Panc1 (cell line): ENCODE measurements around the gene GPC6. TPM values are rescaled to one million over a fixed set of nuclear protein-coding genes. Genes with fewer than 3 reads are reported as not detected.

Experiments used
- ATAC-seq: fragments of 200-7000 bp; cut with Tn5 transposase; 2 replicates; pipeline ENCODE4 v1.9.1; 2020; ENCODE audit warnings: mild to moderate bottlenecking, moderate library complexity
- BruUV-seq: library from RNA; stranded (reverse); fragments of 400-500 nt; replicated peaks from 2 replicates; lab custom pipeline; 2021; lab: Mats Ljungman, UMichigan
- CTCF ChIA-PET: fragments of 300-600 bp; sonication (Branson Sonifier 250); formaldehyde crosslinking; loops from one replicate; lab custom pipeline; 2022; ENCODE audit warnings: antibody characterized with exemption; lab: Charles Lee
- POLR2A ChIA-PET: fragments of 300-600 bp; sonication (Branson Sonifier 250); formaldehyde crosslinking; loops from one replicate; lab custom pipeline; 2022; ENCODE audit warnings: antibody characterized with exemption; lab: Charles Lee
- DNase-seq: peaks from one replicate; pipeline ENCODE4 v3.0.0-alpha.2; 2010; ENCODE audit warnings: low read depth, low spot score
- H3K27ac ChIP-seq: 2 replicates; pipeline ENCODE4 v1.5.1; 2011; ENCODE audit warnings: mild to moderate bottlenecking, low read length, inconsistent platforms
- H3K27me3 ChIP-seq: fragments of 200-500 bp; sonication (Bioruptor generic); 2 replicates; pipeline ENCODE4 v1.6.0; 2014; ENCODE audit warnings: low read length, inconsistent platforms; ENCODE audit not compliant: control insufficient read depth, insufficient read depth
- H3K36me3 ChIP-seq: fragments of 200-500 bp; sonication (Bioruptor generic); 2 replicates; pipeline ENCODE4 v1.5.1; 2014; ENCODE audit warnings: inconsistent platforms, mild to moderate bottlenecking, low read length, moderate library complexity; ENCODE audit not compliant: control insufficient read depth, insufficient read depth
- H3K4me1 ChIP-seq: 2 replicates; pipeline ENCODE4 v1.5.1; 2011; ENCODE audit warnings: inconsistent platforms, mild to moderate bottlenecking, low read length, moderate library complexity; ENCODE audit not compliant: control insufficient read depth, insufficient read depth
- H3K4me3 ChIP-seq, 2 experiments: 2 replicates each; pipeline ENCODE4 v1.5.1; 2011 to 2012; ENCODE audit warnings: low read depth in 2 of 2, low read length in 2 of 2, mild to moderate bottlenecking in 2 of 2, inconsistent platforms in 1 of 2, moderate library complexity in 1 of 2
- H3K9me3 ChIP-seq: fragments of 200-500 bp; sonication (Bioruptor generic); 2 replicates; pipeline ENCODE4 v1.5.1; 2014; ENCODE audit warnings: low read depth, mild to moderate bottlenecking, inconsistent platforms, low read length, moderate library complexity; ENCODE audit not compliant: control insufficient read depth, insufficient read depth
- POLR2AphosphoS5 ChIP-seq: IDR thresholded peaks from 2 replicates; pipeline ENCODE4 v1.6.1; 2012; ENCODE audit warnings: mild to moderate bottlenecking, low read depth, low read length, moderate library complexity
- SIN3A ChIP-seq: IDR thresholded peaks from 2 replicates; pipeline ENCODE4 v1.6.1; 2012; ENCODE audit warnings: low read depth, mild to moderate bottlenecking, low read length, moderate library complexity, borderline replicate concordance; ENCODE audit not compliant: insufficient read depth
- TCF7L2 ChIP-seq: IDR thresholded peaks from 2 replicates; pipeline ENCODE4 v1.6.1; 2011; ENCODE audit warnings: mild to moderate bottlenecking, low read depth, low read length, inconsistent platforms
- in situ Hi-C: cut with HindIII; loops from 2 replicates; pipeline ENCODE4 v1.10.0; 2016; ENCODE audit warnings: low sequenced_read_pairs, low pct_unique_long_range_greater_than_20kb
- intact Hi-C: fragments of 100-400 bp; cut with micrococcal nuclease; formaldehyde crosslinking; loops from one replicate; pipeline ENCODE4 v1.10.0; 2022; ENCODE audit not compliant: unreplicated experiment
- total RNA-seq: library from RNA; stranded (reverse); gene quantifications from one replicate; pipeline ENCODE4 v1.2.1, GENCODE V29; 2021; ENCODE audit not compliant: unreplicated experiment
- TF ChIP-seq, protein P1 (sequence below): fragments of 450-650 bp; IDR thresholded peaks from 2 replicates; pipeline ENCODE4 v1.5.1; 2017; ENCODE audit warnings: mild to moderate bottlenecking
- TF ChIP-seq, protein P2 (sequence below), 2 experiments: IDR thresholded peaks; 2 replicates each; pipeline ENCODE4 v1.6.1; 2011 to 2012; ENCODE audit warnings: low read depth in 2 of 2, control low read depth in 1 of 2, low read length in 1 of 2, mild to moderate bottlenecking in 1 of 2, moderate library complexity in 1 of 2; ENCODE audit not compliant: insufficient read depth in 1 of 2

GPC6 gene
- total RNA-seq, 1 experiment from 2014 or later = 4.8 TPM

DNA sequence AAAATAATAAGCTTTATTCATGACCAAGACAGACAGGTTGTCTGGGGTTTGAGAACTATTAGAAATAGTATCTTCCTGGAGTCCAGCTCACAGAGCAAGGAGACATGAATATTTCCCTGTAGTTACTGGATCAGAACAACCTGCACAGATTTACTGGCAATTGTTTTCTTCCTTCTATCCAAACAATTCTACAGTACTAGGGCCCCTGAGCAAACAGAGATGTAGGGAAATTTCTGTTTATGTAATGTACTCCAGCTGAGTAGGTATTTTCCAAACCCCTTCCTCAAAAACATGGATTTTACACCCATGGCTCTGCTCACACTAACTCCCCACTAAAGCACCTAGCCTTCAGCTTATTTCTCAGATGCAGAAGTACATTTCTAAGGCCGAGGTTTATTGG, 557.6 kb downstream of the GPC6 start:
- no peak for ATAC-seq
- no peaks in the 10 kb centered on the region for H3K36me3 ChIP-seq
- intact Hi-C loops = no loop called here
- H3K27me3 ChIP-seq = no peaks in the 10 kb centered on the region
- H3K9me3 ChIP-seq = no peaks in the 10 kb centered on the region
- no peak for TF ChIP-seq SIN3A
- TF ChIP-seq, protein P1, sequence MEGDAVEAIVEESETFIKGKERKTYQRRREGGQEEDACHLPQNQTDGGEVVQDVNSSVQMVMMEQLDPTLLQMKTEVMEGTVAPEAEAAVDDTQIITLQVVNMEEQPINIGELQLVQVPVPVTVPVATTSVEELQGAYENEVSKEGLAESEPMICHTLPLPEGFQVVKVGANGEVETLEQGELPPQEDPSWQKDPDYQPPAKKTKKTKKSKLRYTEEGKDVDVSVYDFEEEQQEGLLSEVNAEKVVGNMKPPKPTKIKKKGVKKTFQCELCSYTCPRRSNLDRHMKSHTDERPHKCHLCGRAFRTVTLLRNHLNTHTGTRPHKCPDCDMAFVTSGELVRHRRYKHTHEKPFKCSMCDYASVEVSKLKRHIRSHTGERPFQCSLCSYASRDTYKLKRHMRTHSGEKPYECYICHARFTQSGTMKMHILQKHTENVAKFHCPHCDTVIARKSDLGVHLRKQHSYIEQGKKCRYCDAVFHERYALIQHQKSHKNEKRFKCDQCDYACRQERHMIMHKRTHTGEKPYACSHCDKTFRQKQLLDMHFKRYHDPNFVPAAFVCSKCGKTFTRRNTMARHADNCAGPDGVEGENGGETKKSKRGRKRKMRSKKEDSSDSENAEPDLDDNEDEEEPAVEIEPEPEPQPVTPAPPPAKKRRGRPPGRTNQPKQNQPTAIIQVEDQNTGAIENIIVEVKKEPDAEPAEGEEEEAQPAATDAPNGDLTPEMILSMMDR = no peak
- TF ChIP-seq, protein P2, sequence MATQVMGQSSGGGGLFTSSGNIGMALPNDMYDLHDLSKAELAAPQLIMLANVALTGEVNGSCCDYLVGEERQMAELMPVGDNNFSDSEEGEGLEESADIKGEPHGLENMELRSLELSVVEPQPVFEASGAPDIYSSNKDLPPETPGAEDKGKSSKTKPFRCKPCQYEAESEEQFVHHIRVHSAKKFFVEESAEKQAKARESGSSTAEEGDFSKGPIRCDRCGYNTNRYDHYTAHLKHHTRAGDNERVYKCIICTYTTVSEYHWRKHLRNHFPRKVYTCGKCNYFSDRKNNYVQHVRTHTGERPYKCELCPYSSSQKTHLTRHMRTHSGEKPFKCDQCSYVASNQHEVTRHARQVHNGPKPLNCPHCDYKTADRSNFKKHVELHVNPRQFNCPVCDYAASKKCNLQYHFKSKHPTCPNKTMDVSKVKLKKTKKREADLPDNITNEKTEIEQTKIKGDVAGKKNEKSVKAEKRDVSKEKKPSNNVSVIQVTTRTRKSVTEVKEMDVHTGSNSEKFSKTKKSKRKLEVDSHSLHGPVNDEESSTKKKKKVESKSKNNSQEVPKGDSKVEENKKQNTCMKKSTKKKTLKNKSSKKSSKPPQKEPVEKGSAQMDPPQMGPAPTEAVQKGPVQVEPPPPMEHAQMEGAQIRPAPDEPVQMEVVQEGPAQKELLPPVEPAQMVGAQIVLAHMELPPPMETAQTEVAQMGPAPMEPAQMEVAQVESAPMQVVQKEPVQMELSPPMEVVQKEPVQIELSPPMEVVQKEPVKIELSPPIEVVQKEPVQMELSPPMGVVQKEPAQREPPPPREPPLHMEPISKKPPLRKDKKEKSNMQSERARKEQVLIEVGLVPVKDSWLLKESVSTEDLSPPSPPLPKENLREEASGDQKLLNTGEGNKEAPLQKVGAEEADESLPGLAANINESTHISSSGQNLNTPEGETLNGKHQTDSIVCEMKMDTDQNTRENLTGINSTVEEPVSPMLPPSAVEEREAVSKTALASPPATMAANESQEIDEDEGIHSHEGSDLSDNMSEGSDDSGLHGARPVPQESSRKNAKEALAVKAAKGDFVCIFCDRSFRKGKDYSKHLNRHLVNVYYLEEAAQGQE (IDR thresholded peaks at IDR 0.05; ENCODE audit: insufficient read depth in 1 of 2, low read depth in 2 of 2, low read length in 1 of 2) = no peak
- no peak for TF ChIP-seq POLR2AphosphoS5
- H3K4me1 ChIP-seq = no peaks in the 10 kb centered on the region
- in situ Hi-C loops = no loop called here
- ChIA-PET POLR2A (no interaction called here), CTCF (no interaction called here)
- H3K4me3 ChIP-seq = no peak overlapping the region
- H3K27ac ChIP-seq = no peak overlapping the region
- no peak for DNase-seq
- no TSS peak for BruUV-seq

DNA sequence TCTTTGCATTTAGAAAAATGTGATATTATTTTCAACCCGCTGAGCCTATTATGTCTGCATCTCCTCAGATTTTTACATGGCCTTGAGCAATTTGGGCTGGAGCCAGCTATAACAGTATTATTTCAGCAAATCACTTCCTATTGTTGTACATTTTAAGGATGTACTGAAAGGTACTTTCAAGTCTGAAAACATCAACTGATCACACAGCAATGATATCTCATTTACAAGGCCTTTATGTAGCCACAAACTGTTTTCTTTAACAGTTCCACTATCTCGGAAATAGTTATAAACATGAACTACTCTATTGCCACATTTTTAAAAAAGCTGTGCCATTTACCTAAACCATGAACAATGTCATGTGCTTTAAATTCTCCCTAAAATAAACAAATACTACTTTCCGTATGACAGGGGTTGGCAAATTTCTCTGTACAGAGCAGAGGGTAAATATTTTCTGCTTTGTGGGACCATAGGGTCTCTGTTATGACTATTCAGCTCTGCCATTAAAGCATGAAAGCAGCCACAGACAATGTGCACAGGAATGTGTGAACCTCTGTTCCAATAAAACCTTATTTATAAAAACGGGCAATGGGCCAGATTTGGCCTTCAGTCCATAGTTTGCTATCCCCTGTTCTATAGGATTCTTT, 560.4 kb downstream of the GPC6 start:
- no peaks in the 10 kb centered on the region for H3K27me3 ChIP-seq
- no peaks in the 10 kb centered on the region for H3K4me1 ChIP-seq
- H3K36me3 ChIP-seq = no peaks in the 10 kb centered on the region
- no peak for DNase-seq
- in situ Hi-C loops (no loop called here), intact Hi-C loops (no loop called here)
- CTCF ChIA-PET = no interaction called here
- TF ChIP-seq SIN3A = no peak
- TF ChIP-seq, protein P2 (IDR thresholded peaks at IDR 0.05; ENCODE audit: insufficient read depth in 1 of 2, low read depth in 2 of 2, low read length in 1 of 2) = no peak
- TF ChIP-seq, protein P1 = no peak
- no peak for TF ChIP-seq TCF7L2
- TF ChIP-seq POLR2AphosphoS5 = no peak
- no peak overlapping the region for H3K4me3 ChIP-seq
- no TSS peak for BruUV-seq
- POLR2A ChIA-PET = no interaction called here
- no peak for ATAC-seq
- H3K9me3 ChIP-seq = no peaks in the 10 kb centered on the region
- no peak overlapping the region for H3K27ac ChIP-seq
